Endothelial cell (in vitro differentiated cells): ENCODE results near the gene ATXN7L1. TPM values are rescaled to one million over a fixed set of nuclear protein-coding genes. Genes with fewer than 3 reads are reported as not detected.

Experiments
- DNase-seq: peaks from one replicate; pipeline ENCODE4 v3.0.0; 2021; ENCODE audit warnings: low spot score
- H3K27ac Mint-ChIP-seq: one replicate; pipeline ENCODE4 v1.8.0; 2021; ENCODE audit warnings: mixed read lengths, inconsistent platforms; ENCODE audit not compliant: unreplicated experiment
- H3K27me3 Mint-ChIP-seq: one replicate; pipeline ENCODE4 v1.8.0; 2021; ENCODE audit warnings: mild to moderate bottlenecking, moderate library complexity, mixed read lengths, inconsistent platforms; ENCODE audit not compliant: unreplicated experiment
- H3K36me3 Mint-ChIP-seq: one replicate; pipeline ENCODE4 v1.8.0; 2021; ENCODE audit warnings: mild to moderate bottlenecking, low read depth, mixed read lengths, inconsistent platforms; ENCODE audit not compliant: unreplicated experiment
- H3K4me1 Mint-ChIP-seq: one replicate; pipeline ENCODE4 v1.8.0; 2021; ENCODE audit warnings: mild to moderate bottlenecking, mixed read lengths, inconsistent platforms; ENCODE audit not compliant: unreplicated experiment
- H3K4me3 Mint-ChIP-seq: one replicate; pipeline ENCODE4 v1.8.0; 2021; ENCODE audit warnings: mild to moderate bottlenecking, mixed read lengths, inconsistent platforms; ENCODE audit not compliant: unreplicated experiment
- H3K9me3 Mint-ChIP-seq: one replicate; pipeline ENCODE4 v1.8.0; 2021; ENCODE audit warnings: mixed read lengths, inconsistent platforms; ENCODE audit not compliant: unreplicated experiment
- total RNA-seq: library from RNA; stranded (reverse); fragmentation: NEBNext Ultra II Directional; extraction: Animal tissue kit (Norgen Biotek cat#: 25700); gene quantifications from one replicate; pipeline ENCODE4 v1.2.1, GENCODE V29; 2021; ENCODE audit not compliant: unreplicated experiment
- TF ChIP-seq, protein P1 (sequence below): fragments of 200-600 bp; sonication (generic); IDR thresholded peaks from one replicate; pipeline ENCODE4 v1.5.0; 2021; ENCODE audit warnings: antibody characterized with exemption; ENCODE audit not compliant: unreplicated experiment

Gene ATXN7L1
- total RNA-seq, 1 donor from 2014 or later: 18.4 TPM

DNA sequence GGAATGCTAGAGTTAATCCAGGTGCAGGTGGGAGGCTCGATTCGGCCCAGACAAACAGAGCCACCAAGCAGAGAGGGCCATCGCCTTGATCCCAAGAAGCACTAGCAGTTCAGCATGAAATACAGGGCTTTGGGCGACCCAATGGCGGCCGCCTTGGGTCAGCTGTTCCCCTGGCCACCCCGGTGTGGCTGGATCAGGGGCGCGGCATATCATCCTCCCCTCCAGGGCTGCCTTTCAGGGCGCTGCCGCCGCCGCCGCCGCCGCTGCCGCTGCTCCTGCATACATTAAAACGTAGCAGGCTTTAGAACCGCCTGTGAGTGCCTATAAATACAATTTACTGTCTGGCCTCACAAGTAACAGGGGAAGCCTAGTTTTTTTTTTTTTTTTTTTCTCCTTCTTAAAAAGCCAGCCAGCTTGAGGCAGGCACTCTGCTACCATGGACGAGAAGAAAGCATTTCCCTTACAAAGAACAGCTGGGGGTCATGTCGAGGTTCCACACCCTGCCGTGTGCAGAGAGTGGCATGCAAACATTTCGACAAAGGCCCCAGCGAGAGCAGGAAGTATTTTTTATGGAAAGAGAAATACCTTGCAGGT is 237.4 kb downstream of the ATXN7L1 start:
- H3K27ac Mint-ChIP-seq: peak overlapping the region; percentile 52
- H3K27me3 Mint-ChIP-seq: peaks cover 4% of the 10 kb centered on the region
- H3K4me3 Mint-ChIP-seq: no peak overlapping the region
- peaks cover 15% of the 10 kb centered on the region for H3K36me3 Mint-ChIP-seq
- H3K4me1 Mint-ChIP-seq: peaks cover 38% of the 10 kb centered on the region
- H3K9me3 Mint-ChIP-seq: no peaks in the 10 kb centered on the region
- TF ChIP-seq, protein P1, sequence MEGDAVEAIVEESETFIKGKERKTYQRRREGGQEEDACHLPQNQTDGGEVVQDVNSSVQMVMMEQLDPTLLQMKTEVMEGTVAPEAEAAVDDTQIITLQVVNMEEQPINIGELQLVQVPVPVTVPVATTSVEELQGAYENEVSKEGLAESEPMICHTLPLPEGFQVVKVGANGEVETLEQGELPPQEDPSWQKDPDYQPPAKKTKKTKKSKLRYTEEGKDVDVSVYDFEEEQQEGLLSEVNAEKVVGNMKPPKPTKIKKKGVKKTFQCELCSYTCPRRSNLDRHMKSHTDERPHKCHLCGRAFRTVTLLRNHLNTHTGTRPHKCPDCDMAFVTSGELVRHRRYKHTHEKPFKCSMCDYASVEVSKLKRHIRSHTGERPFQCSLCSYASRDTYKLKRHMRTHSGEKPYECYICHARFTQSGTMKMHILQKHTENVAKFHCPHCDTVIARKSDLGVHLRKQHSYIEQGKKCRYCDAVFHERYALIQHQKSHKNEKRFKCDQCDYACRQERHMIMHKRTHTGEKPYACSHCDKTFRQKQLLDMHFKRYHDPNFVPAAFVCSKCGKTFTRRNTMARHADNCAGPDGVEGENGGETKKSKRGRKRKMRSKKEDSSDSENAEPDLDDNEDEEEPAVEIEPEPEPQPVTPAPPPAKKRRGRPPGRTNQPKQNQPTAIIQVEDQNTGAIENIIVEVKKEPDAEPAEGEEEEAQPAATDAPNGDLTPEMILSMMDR: no peak
- no peak for DNase-seq

DNA sequence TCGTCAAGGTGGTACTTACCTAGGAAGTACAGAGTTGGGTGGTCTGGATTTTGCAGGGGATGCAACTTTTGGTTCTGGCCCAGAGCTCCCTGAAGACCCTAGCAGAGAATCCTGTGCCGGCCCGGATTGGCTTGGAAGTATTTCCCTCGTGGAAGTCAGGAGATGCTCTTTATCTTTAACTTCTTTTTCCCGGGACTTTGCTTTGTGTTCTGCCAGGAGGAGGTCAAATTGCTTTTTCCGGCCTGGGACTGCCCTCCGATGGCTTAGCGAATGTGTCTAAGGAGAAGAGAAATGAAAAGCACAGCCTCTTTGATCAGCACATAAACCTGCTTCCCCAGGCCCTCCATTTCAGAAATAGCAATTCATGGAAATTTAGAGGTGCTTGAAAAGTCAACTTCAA is 238.1 kb downstream of the ATXN7L1 start:
- DNase-seq: no peak
- Mint-ChIP-seq H3K4me3 (no peak overlapping the region), H3K4me1 (peaks cover 32% of the 10 kb centered on the region), H3K9me3 (no peaks in the 10 kb centered on the region), H3K36me3 (peaks cover 15% of the 10 kb centered on the region), H3K27ac (no peak overlapping the region), H3K27me3 (peaks cover 4% of the 10 kb centered on the region)
- TF ChIP-seq, protein P1: no peak

DNA sequence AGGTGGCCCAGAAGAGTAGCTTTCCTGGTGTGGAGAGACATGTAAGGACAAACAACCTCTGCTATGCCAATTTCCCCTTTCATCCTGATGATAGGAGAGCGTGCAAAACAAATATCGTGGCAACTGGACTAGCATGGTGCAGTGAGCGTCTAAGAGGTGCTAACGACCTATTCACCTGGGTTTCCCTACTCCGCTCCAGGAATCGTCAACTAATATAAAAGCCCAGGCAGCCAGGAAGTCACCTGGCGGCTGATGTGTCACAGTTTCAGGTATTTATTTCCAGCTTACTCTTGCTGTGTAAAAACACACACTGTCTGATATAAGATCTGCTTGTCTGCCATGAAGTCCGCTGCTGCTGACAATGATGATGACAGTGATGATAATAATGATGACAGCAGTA is 238.6 kb downstream of the ATXN7L1 start:
- H3K27me3 Mint-ChIP-seq: peaks cover 4% of the 10 kb centered on the region
- H3K9me3 Mint-ChIP-seq: no peaks in the 10 kb centered on the region
- H3K27ac Mint-ChIP-seq: no peak overlapping the region
- TF ChIP-seq, protein P1: no peak
- H3K4me1 Mint-ChIP-seq: peaks cover 26% of the 10 kb centered on the region
- H3K36me3 Mint-ChIP-seq: peaks cover 11% of the 10 kb centered on the region
- DNase-seq: no peak
- no peak overlapping the region for H3K4me3 Mint-ChIP-seq

DNA sequence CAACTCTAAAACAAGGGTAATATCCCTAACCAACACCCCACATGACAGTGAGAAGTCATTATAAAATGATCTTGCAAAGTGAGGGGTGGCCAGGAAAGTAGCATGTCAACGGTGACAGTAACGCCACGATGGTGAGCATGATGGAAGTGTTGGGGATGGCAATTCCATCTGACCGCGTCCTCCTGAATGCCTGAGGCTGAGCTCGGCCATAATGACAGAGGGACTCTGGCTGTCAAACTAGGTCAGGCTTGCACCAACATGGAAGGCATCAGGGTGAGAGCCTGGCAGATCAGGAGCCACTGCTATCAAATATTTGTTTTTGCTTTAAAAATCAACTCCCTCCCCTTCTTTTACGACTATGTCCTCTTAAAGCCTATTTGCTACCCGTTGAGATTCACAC is 239.4 kb downstream of the ATXN7L1 start:
- no peak overlapping the region for H3K27ac Mint-ChIP-seq
- no peak for DNase-seq

DNA sequence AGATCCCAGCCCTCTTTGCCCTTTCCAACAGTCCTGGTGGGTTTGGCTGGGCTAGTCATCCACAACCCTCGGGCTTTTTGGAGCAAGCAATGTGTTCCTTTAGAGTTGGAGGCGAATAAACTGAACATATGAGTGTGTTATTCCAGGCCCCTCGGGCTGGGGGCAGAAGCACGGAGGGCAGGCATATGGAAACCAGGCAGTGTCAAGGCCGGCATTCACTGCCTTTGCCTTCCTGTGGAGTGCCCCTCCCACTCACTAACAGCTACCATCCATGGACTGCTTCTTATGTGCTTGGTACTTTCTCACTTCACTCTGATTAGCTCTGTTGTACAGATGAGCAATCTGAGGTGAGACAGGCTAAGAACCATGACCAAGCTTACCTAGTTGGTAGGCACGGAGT is 241.2 kb downstream of the ATXN7L1 start:
- no peak for DNase-seq
- H3K4me1 Mint-ChIP-seq: peaks cover 25% of the 10 kb centered on the region
- no peaks in the 10 kb centered on the region for H3K9me3 Mint-ChIP-seq
- peaks cover 4% of the 10 kb centered on the region for H3K27me3 Mint-ChIP-seq
- H3K4me3 Mint-ChIP-seq: no peak overlapping the region
- peaks cover 12% of the 10 kb centered on the region for H3K36me3 Mint-ChIP-seq
- TF ChIP-seq, protein P1: no peak
- no peak overlapping the region for H3K27ac Mint-ChIP-seq

More for the DNA sequence above, 239.4 kb downstream of the ATXN7L1 start:
- H3K4me1 Mint-ChIP-seq: peaks cover 25% of the 10 kb centered on the region
- H3K4me3 Mint-ChIP-seq: no peak overlapping the region
- no peaks in the 10 kb centered on the region for H3K9me3 Mint-ChIP-seq
- H3K27me3 Mint-ChIP-seq: peaks cover 4% of the 10 kb centered on the region
- TF ChIP-seq, protein P1: no peak
- peaks cover 8% of the 10 kb centered on the region for H3K36me3 Mint-ChIP-seq
